HL-60 (cell line): ENCODE results near the gene MLLT3.

Experiments
- DNase-seq, 2 experiments: peaks; one replicate each; pipeline ENCODE4 v3.0.0-alpha.2; 2010 to 2020; ENCODE audit warnings: low read depth in 1 of 2, low spot score in 1 of 2
- H3K27ac ChIP-seq: fragments of 250-450 bp; sonication (Bioruptor Pico); replicated peaks from 2 replicates; pipeline ENCODE4 v1.5.1; 2020; ENCODE audit warnings: mild to moderate bottlenecking, moderate library complexity
- H3K27me3 ChIP-seq: fragments of 250-450 bp; sonication (Bioruptor Pico); 2 replicates; pipeline ENCODE4 v1.5.1; 2021; ENCODE audit warnings: mild to moderate bottlenecking, moderate library complexity; ENCODE audit not compliant: insufficient read depth, poor library complexity, severe bottlenecking
- H3K4me3 ChIP-seq: replicated peaks from 2 replicates; pipeline ENCODE4 v1.5.1; 2011; ENCODE audit warnings: mild to moderate bottlenecking, control low read depth, low read length; ENCODE audit not compliant: insufficient read depth
- CTCF ChIP-seq: IDR thresholded peaks from one replicate; pipeline ENCODE4 v1.5.1; 2011; ENCODE audit warnings: low read length, control low read depth, inconsistent platforms; ENCODE audit not compliant: insufficient read depth
- GABPA ChIP-seq: IDR thresholded peaks from 2 replicates; pipeline ENCODE4 v1.6.1; 2012; ENCODE audit warnings: low read depth
- POLR2AphosphoS5 ChIP-seq: IDR thresholded peaks from 2 replicates; pipeline ENCODE4 v1.6.1; 2012; ENCODE audit warnings: low read depth
- SPI1 ChIP-seq: IDR thresholded peaks from 2 replicates; pipeline ENCODE4 v1.6.1; 2012; ENCODE audit warnings: low read depth, mild to moderate bottlenecking, borderline replicate concordance
- TF ChIP-seq, protein P1 (sequence below): IDR thresholded peaks from 2 replicates; pipeline ENCODE4 v1.6.1; 2012; ENCODE audit warnings: low read depth; ENCODE audit not compliant: insufficient replicate concordance

Gene MLLT3

GRCh38 chr9:20559231-20559890, 62.9 kb downstream of the MLLT3 start:
- Histone ChIP-seq H3K27ac (no peak overlapping the region), H3K27me3 (no peaks in the 10 kb centered on the region), H3K4me3 (no peak overlapping the region)
- TF ChIP-seq, protein P1, sequence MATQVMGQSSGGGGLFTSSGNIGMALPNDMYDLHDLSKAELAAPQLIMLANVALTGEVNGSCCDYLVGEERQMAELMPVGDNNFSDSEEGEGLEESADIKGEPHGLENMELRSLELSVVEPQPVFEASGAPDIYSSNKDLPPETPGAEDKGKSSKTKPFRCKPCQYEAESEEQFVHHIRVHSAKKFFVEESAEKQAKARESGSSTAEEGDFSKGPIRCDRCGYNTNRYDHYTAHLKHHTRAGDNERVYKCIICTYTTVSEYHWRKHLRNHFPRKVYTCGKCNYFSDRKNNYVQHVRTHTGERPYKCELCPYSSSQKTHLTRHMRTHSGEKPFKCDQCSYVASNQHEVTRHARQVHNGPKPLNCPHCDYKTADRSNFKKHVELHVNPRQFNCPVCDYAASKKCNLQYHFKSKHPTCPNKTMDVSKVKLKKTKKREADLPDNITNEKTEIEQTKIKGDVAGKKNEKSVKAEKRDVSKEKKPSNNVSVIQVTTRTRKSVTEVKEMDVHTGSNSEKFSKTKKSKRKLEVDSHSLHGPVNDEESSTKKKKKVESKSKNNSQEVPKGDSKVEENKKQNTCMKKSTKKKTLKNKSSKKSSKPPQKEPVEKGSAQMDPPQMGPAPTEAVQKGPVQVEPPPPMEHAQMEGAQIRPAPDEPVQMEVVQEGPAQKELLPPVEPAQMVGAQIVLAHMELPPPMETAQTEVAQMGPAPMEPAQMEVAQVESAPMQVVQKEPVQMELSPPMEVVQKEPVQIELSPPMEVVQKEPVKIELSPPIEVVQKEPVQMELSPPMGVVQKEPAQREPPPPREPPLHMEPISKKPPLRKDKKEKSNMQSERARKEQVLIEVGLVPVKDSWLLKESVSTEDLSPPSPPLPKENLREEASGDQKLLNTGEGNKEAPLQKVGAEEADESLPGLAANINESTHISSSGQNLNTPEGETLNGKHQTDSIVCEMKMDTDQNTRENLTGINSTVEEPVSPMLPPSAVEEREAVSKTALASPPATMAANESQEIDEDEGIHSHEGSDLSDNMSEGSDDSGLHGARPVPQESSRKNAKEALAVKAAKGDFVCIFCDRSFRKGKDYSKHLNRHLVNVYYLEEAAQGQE, result no peak
- no peak for TF ChIP-seq CTCF
- TF ChIP-seq SPI1, result no peak
- DNase-seq, result no peak

GRCh38 chr9:20558566-20559016, 63.7 kb downstream of the MLLT3 start:
- no peak overlapping the region for H3K4me3 ChIP-seq
- no peak for TF ChIP-seq GABPA
- TF ChIP-seq POLR2AphosphoS5, result no peak
- no peak for TF ChIP-seq CTCF
- TF ChIP-seq SPI1, result no peak
- TF ChIP-seq, protein P1, result no peak
- DNase-seq, result no peak
- H3K27me3 ChIP-seq, result no peaks in the 10 kb centered on the region
- H3K27ac ChIP-seq, result no peak overlapping the region

GRCh38 chr9:20557890-20558565, 64.3 kb downstream of the MLLT3 start:
- Histone ChIP-seq H3K27ac (no peak overlapping the region), H3K4me3 (no peak overlapping the region), H3K27me3 (no peaks in the 10 kb centered on the region)
- DNase-seq, result no peak
- no peak for TF ChIP-seq POLR2AphosphoS5
- TF ChIP-seq SPI1, result no peak
- TF ChIP-seq GABPA, result no peak
- no peak for TF ChIP-seq CTCF
- TF ChIP-seq, protein P1, result no peak
